H9 (cell line): ENCODE data around the gene NFKB1. TPM values are rescaled to one million over a fixed set of nuclear protein-coding genes. Genes with fewer than 3 reads are reported as not detected.

Source experiments
- DNase-seq: peaks from one replicate; pipeline ENCODE4 v3.0.0-alpha.2; 2017
- H2AFZ ChIP-seq: one replicate; pipeline ENCODE4 v1.6.1; 2013; ENCODE audit warnings: mild to moderate bottlenecking, low read length, control low read depth, moderate library complexity
- H2AK5ac ChIP-seq: 2 replicates; pipeline ENCODE4 v1.6.1; 2013; ENCODE audit warnings: low read length, control low read depth, mixed read lengths; ENCODE audit not compliant: insufficient read length
- H2BK120ac ChIP-seq: one replicate; pipeline ENCODE4 v1.6.1; 2013; ENCODE audit warnings: low read depth, mild to moderate bottlenecking, low read length, control low read depth, inconsistent platforms; ENCODE audit not compliant: poor library complexity, severe bottlenecking
- H2BK12ac ChIP-seq: 2 replicates; pipeline ENCODE4 v1.6.1; 2013; ENCODE audit warnings: low read length, control low read depth, mixed read lengths, low read depth; ENCODE audit not compliant: insufficient read length
- H2BK15ac ChIP-seq: 2 replicates; pipeline ENCODE4 v1.6.1; 2013; ENCODE audit warnings: low read depth, low read length, control low read depth
- H2BK20ac ChIP-seq: one replicate; pipeline ENCODE4 v1.6.1; 2013; ENCODE audit warnings: low read depth, mild to moderate bottlenecking, low read length, control low read depth, inconsistent platforms; ENCODE audit not compliant: poor library complexity, severe bottlenecking
- H2BK5ac ChIP-seq: 2 replicates; pipeline ENCODE4 v1.6.1; 2013; ENCODE audit warnings: low read length, control low read depth, mixed read lengths; ENCODE audit not compliant: insufficient read length
- H3K14ac ChIP-seq: 2 replicates; pipeline ENCODE4 v1.6.1; 2013; ENCODE audit warnings: low read length, control low read depth; ENCODE audit not compliant: insufficient read depth
- H3K18ac ChIP-seq: 2 replicates; pipeline ENCODE4 v1.6.1; 2013; ENCODE audit warnings: low read depth, mild to moderate bottlenecking, mixed read lengths, low read length, control low read depth; ENCODE audit not compliant: insufficient read length
- H3K23ac ChIP-seq: 2 replicates; pipeline ENCODE4 v1.6.1; 2013; ENCODE audit warnings: low read length, control low read depth, mixed read lengths, low read depth; ENCODE audit not compliant: insufficient read length
- H3K23me2 ChIP-seq: 2 replicates; pipeline ENCODE4 v1.6.1; 2013; ENCODE audit warnings: low read depth, mild to moderate bottlenecking, mixed read lengths, low read length, control low read depth; ENCODE audit not compliant: insufficient read length, poor library complexity, severe bottlenecking
- H3K27ac ChIP-seq: 2 replicates; pipeline ENCODE4 v1.5.1; 2013; ENCODE audit warnings: low read length, control low read depth, mixed read lengths, low read depth; ENCODE audit not compliant: insufficient read length
- H3K27me3 ChIP-seq: 2 replicates; pipeline ENCODE4 v1.6.1; 2013; ENCODE audit warnings: low read length, control low read depth, inconsistent platforms; ENCODE audit not compliant: insufficient read depth
- H3K4ac ChIP-seq: 2 replicates; pipeline ENCODE4 v1.6.1; 2013; ENCODE audit warnings: low read depth, mild to moderate bottlenecking, control low read depth, inconsistent platforms, low read length, moderate library complexity
- H3K4me1 ChIP-seq: 2 replicates; pipeline ENCODE4 v1.6.1; 2013; ENCODE audit warnings: low read length, control low read depth, inconsistent platforms; ENCODE audit not compliant: insufficient read depth
- H3K4me2 ChIP-seq: 2 replicates; pipeline ENCODE4 v1.6.1; 2013; ENCODE audit warnings: low read length, control low read depth, mixed read lengths; ENCODE audit not compliant: insufficient read length, insufficient read depth
- H3K56ac ChIP-seq: 2 replicates; pipeline ENCODE4 v1.6.1; 2013; ENCODE audit warnings: low read depth, mild to moderate bottlenecking, mixed read lengths, low read length, control low read depth; ENCODE audit not compliant: insufficient read length
- H3K79me1 ChIP-seq: 2 replicates; pipeline ENCODE4 v1.6.1; 2013; ENCODE audit warnings: low read depth, mild to moderate bottlenecking, moderate library complexity, low read length, control low read depth, inconsistent platforms; ENCODE audit not compliant: insufficient read depth, poor library complexity, severe bottlenecking
- H3K79me2 ChIP-seq: 2 replicates; pipeline ENCODE4 v1.6.1; 2013; ENCODE audit warnings: low read length, control low read depth, inconsistent platforms; ENCODE audit not compliant: insufficient read depth
- H3K9ac ChIP-seq: 2 replicates; pipeline ENCODE4 v1.6.1; 2013; ENCODE audit warnings: low read length, control low read depth, mixed read lengths; ENCODE audit not compliant: insufficient read length; ENCODE audit errors: extremely low read depth
- H3K9me3 ChIP-seq: one replicate; pipeline ENCODE4 v1.6.1; 2013; ENCODE audit warnings: low read depth, low read length, inconsistent platforms; ENCODE audit not compliant: control insufficient read depth
- H3T11ph ChIP-seq: one replicate; pipeline ENCODE4 v1.6.1; 2013; ENCODE audit warnings: mild to moderate bottlenecking, low read length, control low read depth, inconsistent platforms
- H4K20me1 ChIP-seq: one replicate; pipeline ENCODE4 v1.6.1; 2013; ENCODE audit not compliant: control insufficient read depth, insufficient read length, insufficient read depth
- H4K5ac ChIP-seq: 2 replicates; pipeline ENCODE4 v1.6.1; 2013; ENCODE audit warnings: low read depth, mild to moderate bottlenecking, mixed read lengths, low read length, control low read depth; ENCODE audit not compliant: insufficient read length
- H4K8ac ChIP-seq: replicated peaks from 2 replicates; pipeline ENCODE4 v1.6.1; 2013; ENCODE audit warnings: low read length, control low read depth, mixed read lengths, low read depth; ENCODE audit not compliant: insufficient read length
- H4K91ac ChIP-seq: 2 replicates; pipeline ENCODE4 v1.6.1; 2013; ENCODE audit warnings: low read depth, mild to moderate bottlenecking, moderate library complexity, mixed read lengths, low read length, control low read depth; ENCODE audit not compliant: insufficient read length
- H3K27ac Mint-ChIP-seq, 3 experiments: 2 replicates in 2 of 3; 3 replicates in 1 of 3; pipeline ENCODE4 v1.8.0; 2020 to 2021; ENCODE audit warnings: mixed read lengths in 3 of 3, mild to moderate bottlenecking in 1 of 3, moderate library complexity in 1 of 3
- H3K27me3 Mint-ChIP-seq: 2 replicates; pipeline ENCODE4 v1.8.0; 2021; ENCODE audit warnings: low read depth, mild to moderate bottlenecking, moderate library complexity, mixed read lengths
- H3K36me3 Mint-ChIP-seq, 3 experiments: 2 replicates in 2 of 3; 3 replicates in 1 of 3; pipeline ENCODE4 v1.8.0; 2020 to 2021; ENCODE audit warnings: low read depth in 3 of 3, mixed read lengths in 3 of 3; ENCODE audit not compliant: insufficient read depth in 1 of 3
- H3K4me1 Mint-ChIP-seq, 2 experiments: 2 replicates each; pipeline ENCODE4 v1.8.0; 2020; ENCODE audit warnings: mixed read lengths in 2 of 2
- H3K4me3 Mint-ChIP-seq, 2 experiments: 2 replicates in 1 of 2; 3 replicates in 1 of 2; pipeline ENCODE4 v1.8.0; 2020 to 2021; ENCODE audit warnings: mild to moderate bottlenecking in 2 of 2, mixed read lengths in 2 of 2, moderate library complexity in 1 of 2
- H3K9me3 Mint-ChIP-seq, 2 experiments: 2 replicates in 1 of 2; 3 replicates in 1 of 2; pipeline ENCODE4 v1.8.0; 2020; ENCODE audit warnings: mild to moderate bottlenecking in 2 of 2, mixed read lengths in 2 of 2, moderate library complexity in 1 of 2
- WGBS: extraction: QIAGEN DNeasy Blood & Tissue Kit; methylation state at CpG from one replicate; pipeline ENCODE4 v1.1.7; 2013; ENCODE audit warnings: missing lambda C conversion rate, low lambda C conversion rate, mixed read lengths; ENCODE audit not compliant: insufficient read length; ENCODE audit errors: extremely low coverage; 5-methylcytosine and 5-hydroxymethylcytosine counted together
- total RNA-seq: library from RNA; stranded (reverse); gene quantifications from 2 replicates; pipeline ENCODE4 v1.2.1, GENCODE V29; 2021
- TF ChIP-seq, protein P1 (sequence below): fragments of 200-600 bp; sonication (generic); conservative IDR thresholded peaks from 3 replicates; pipeline ENCODE4 v1.8.0; 2021; ENCODE audit warnings: antibody characterized with exemption, mild to moderate bottlenecking

Gene NFKB1
- total RNA-seq, 1 experiment from 2014 or later: 5.7 TPM

DNA sequence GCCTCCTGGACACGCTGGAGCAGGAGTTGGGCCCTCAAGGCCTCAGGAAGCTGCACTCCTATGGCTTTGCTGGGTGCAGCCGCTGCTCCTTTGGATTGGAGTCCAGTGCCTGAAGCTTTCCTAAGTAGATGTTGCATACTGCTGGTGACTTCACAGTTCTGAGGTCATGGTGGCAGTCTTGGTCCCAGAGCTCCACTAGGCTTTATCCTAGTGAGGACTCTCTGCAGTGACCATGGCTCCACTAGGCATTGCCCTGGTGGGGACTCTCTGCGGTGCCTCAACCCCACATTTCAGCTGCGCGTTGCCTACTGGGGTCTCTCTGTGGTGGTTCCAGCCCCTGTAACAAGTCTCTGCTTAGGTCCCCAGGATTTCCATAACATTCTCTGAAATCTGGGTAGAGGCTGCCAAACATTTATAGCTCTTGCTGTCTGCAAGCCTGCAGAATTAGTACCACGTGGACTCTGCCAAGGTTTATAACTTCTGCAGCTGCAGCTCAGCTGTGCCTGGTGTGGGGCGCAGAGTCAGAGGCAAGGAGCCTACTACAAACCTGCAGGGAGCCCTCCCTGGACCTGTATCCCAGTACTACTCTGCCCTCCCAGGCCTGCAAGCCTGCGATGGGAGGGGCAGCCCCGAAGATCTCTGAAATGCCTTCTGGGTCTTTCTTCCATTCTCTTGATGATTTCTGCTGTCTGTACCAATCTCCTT lies 46.0 kb upstream of the NFKB1 start:
- H2BK5ac ChIP-seq: no peak overlapping the region
- no peak overlapping the region for H4K91ac ChIP-seq
- H3K18ac ChIP-seq: no peak overlapping the region
- no peak overlapping the region for H3K56ac ChIP-seq
- Mint-ChIP-seq H3K4me3 (no peak overlapping the region), H3K27me3 (no peaks in the 10 kb centered on the region), H3K4me1 (peaks cover 4 to 9% of the 10 kb centered on the region in 2 experiments; a peak in 3 of 4 replicates), H3K9me3 (peaks cover 5% of the 10 kb centered on the region in 2 experiments; a peak in 3 of 5 replicates), H3K36me3 (no peaks in the 10 kb centered on the region; a peak in 2 of 7 replicates), H3K27ac (no peak overlapping the region)
- H3K79me1 ChIP-seq: no peaks in the 10 kb centered on the region
- H3K27ac ChIP-seq: no peak overlapping the region
- H4K8ac ChIP-seq: no peak overlapping the region
- no peaks in the 10 kb centered on the region for H3K23me2 ChIP-seq
- no peaks in the 10 kb centered on the region for H3K27me3 ChIP-seq
- no peak for DNase-seq
- H2AK5ac ChIP-seq: no peak overlapping the region
- no peak overlapping the region for H3K14ac ChIP-seq
- TF ChIP-seq, protein P1, sequence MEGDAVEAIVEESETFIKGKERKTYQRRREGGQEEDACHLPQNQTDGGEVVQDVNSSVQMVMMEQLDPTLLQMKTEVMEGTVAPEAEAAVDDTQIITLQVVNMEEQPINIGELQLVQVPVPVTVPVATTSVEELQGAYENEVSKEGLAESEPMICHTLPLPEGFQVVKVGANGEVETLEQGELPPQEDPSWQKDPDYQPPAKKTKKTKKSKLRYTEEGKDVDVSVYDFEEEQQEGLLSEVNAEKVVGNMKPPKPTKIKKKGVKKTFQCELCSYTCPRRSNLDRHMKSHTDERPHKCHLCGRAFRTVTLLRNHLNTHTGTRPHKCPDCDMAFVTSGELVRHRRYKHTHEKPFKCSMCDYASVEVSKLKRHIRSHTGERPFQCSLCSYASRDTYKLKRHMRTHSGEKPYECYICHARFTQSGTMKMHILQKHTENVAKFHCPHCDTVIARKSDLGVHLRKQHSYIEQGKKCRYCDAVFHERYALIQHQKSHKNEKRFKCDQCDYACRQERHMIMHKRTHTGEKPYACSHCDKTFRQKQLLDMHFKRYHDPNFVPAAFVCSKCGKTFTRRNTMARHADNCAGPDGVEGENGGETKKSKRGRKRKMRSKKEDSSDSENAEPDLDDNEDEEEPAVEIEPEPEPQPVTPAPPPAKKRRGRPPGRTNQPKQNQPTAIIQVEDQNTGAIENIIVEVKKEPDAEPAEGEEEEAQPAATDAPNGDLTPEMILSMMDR: no peak
- no peak overlapping the region for H3T11ph ChIP-seq
- H2BK120ac ChIP-seq: no peak overlapping the region
- H3K9ac ChIP-seq: no peak overlapping the region
- no peaks in the 10 kb centered on the region for H3K9me3 ChIP-seq
- no peak overlapping the region for H3K4ac ChIP-seq
- H3K4me2 ChIP-seq: no peak overlapping the region
- no peaks in the 10 kb centered on the region for H4K20me1 ChIP-seq
- H2BK12ac ChIP-seq: no peak overlapping the region
- H3K4me1 ChIP-seq: no peaks in the 10 kb centered on the region; the same call in 1 of the 2 replicates
- WGBS: no CpG with 5 or more reads among the region's 9 CpGs
- no peak overlapping the region for H2AFZ ChIP-seq
- H2BK15ac ChIP-seq: no peak overlapping the region
- H2BK20ac ChIP-seq: no peak overlapping the region
- H3K79me2 ChIP-seq: no peaks in the 10 kb centered on the region
- H4K5ac ChIP-seq: no peak overlapping the region
- H3K23ac ChIP-seq: no peak overlapping the region
